Measurements from ENCODE around the gene RRP8.

DNA sequence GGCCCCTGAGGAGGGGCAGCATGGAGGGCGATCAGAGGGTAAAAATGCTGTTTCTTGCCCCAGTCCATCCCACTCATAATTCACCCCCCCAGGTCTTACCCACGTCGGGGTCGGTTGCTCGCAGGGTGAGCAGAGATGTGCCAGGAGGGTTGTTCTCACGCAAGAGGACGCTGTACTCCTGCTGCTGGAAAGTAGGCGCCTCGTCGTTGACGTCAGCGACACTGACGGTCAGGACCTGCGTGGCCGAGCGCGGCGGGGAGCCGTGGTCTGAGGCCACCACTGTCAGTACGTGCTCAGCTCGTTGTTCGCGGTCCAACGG is 26.1 kb upstream of the RRP8 start:
- TF ChIP-seq, protein P1, sequence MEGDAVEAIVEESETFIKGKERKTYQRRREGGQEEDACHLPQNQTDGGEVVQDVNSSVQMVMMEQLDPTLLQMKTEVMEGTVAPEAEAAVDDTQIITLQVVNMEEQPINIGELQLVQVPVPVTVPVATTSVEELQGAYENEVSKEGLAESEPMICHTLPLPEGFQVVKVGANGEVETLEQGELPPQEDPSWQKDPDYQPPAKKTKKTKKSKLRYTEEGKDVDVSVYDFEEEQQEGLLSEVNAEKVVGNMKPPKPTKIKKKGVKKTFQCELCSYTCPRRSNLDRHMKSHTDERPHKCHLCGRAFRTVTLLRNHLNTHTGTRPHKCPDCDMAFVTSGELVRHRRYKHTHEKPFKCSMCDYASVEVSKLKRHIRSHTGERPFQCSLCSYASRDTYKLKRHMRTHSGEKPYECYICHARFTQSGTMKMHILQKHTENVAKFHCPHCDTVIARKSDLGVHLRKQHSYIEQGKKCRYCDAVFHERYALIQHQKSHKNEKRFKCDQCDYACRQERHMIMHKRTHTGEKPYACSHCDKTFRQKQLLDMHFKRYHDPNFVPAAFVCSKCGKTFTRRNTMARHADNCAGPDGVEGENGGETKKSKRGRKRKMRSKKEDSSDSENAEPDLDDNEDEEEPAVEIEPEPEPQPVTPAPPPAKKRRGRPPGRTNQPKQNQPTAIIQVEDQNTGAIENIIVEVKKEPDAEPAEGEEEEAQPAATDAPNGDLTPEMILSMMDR (IDR thresholded peaks at IDR 0.05) = no peak
- no peak for TF ChIP-seq POLR2A (IDR thresholded peaks at IDR 0.05)
